Smooth muscle cell (in vitro differentiated cells): ENCODE results near the gene CDK14. TPM values are rescaled to one million over a fixed set of nuclear protein-coding genes. Genes with fewer than 3 reads are reported as not detected.
"Not testable (repeated sequence)": the region's sequence is repeated elsewhere in the genome, so short reads cannot be mapped to it uniquely, and the experiment has no call there.

Experiments used
- DNase-seq: peaks from one replicate; lab custom pipeline; 2025; ENCODE audit not compliant: unreplicated experiment; lab: John Stamatoyannopoulos, UW
- H2AFZ ChIP-seq: fragments of 200-600 bp; sonication (generic); 2 replicates; pipeline ENCODE4 v1.6.0; 2016; ENCODE audit warnings: antibody characterized with exemption, low read depth, mild to moderate bottlenecking
- H3F3A ChIP-seq: fragments of 200-600 bp; sonication (generic); 2 replicates; pipeline ENCODE4 v1.6.0; 2017; ENCODE audit warnings: antibody characterized with exemption, low read depth
- H3K27ac ChIP-seq: fragments of 200-600 bp; sonication (generic); 2 replicates; pipeline ENCODE4 v1.5.1; 2016; ENCODE audit warnings: low read depth, mild to moderate bottlenecking
- H3K27me3 ChIP-seq: fragments of 200-600 bp; sonication (generic); 2 replicates; pipeline ENCODE4 v1.6.1; 2016; ENCODE audit warnings: low read depth, mild to moderate bottlenecking
- H3K36me3 ChIP-seq: fragments of 200-600 bp; sonication (generic); 2 replicates; pipeline ENCODE4 v1.5.1; 2016; ENCODE audit warnings: low read depth
- H3K4me1 ChIP-seq: fragments of 200-600 bp; sonication (generic); 2 replicates; pipeline ENCODE4 v1.5.1; 2016; ENCODE audit warnings: low read depth
- H3K4me2 ChIP-seq: fragments of 200-600 bp; sonication (generic); 2 replicates; pipeline ENCODE4 v1.6.0; 2016; ENCODE audit warnings: mild to moderate bottlenecking
- H3K4me3 ChIP-seq: fragments of 200-600 bp; sonication (generic); 2 replicates; pipeline ENCODE4 v1.5.1; 2016; ENCODE audit warnings: mild to moderate bottlenecking
- H3K79me2 ChIP-seq: fragments of 200-600 bp; sonication (generic); 2 replicates; pipeline ENCODE4 v1.6.0; 2016; ENCODE audit warnings: low read depth, mild to moderate bottlenecking
- H3K9ac ChIP-seq: fragments of 200-600 bp; sonication (generic); 2 replicates; pipeline ENCODE4 v1.6.0; 2016; ENCODE audit warnings: low read depth
- H3K9me3 ChIP-seq: fragments of 200-600 bp; sonication (generic); replicated peaks from 2 replicates; pipeline ENCODE4 v1.5.1; 2016; ENCODE audit warnings: low read depth
- H4K20me1 ChIP-seq: fragments of 200-600 bp; sonication (generic); 2 replicates; pipeline ENCODE4 v1.6.0; 2016; ENCODE audit warnings: low read depth
- CTCF ChIP-seq: fragments of 200-600 bp; sonication (generic); IDR thresholded peaks from 2 replicates; pipeline ENCODE4 v1.5.1; 2017; ENCODE audit warnings: borderline replicate concordance, mild to moderate bottlenecking, antibody characterized with exemption; ENCODE audit not compliant: insufficient read depth, poor library complexity, severe bottlenecking
- WGBS: methylation state at CpG from one replicate; pipeline ENCODE4 v1.1.7; 2016; ENCODE audit warnings: low lambda C conversion rate; 5-methylcytosine and 5-hydroxymethylcytosine counted together
- polyA plus RNA-seq: library from polyadenylated mRNA; unstranded; fragments of >200 nt; fragmentation: Nextera tagmentation; extraction: Ambion mirVana; gene quantifications from 2 replicates; pipeline ENCODE4 v1.2.1, GENCODE V29; 2016
- total RNA-seq: library from RNA; depleted of rRNA; stranded (reverse); fragments of >200 nt; gene quantifications from 2 replicates; pipeline ENCODE4 v1.2.3, GENCODE V29; 2014

The CDK14 gene
- total and polyA plus RNA-seq, 2 experiments from 2014 or later, result 4.1 to 5.3 TPM

DNA sequence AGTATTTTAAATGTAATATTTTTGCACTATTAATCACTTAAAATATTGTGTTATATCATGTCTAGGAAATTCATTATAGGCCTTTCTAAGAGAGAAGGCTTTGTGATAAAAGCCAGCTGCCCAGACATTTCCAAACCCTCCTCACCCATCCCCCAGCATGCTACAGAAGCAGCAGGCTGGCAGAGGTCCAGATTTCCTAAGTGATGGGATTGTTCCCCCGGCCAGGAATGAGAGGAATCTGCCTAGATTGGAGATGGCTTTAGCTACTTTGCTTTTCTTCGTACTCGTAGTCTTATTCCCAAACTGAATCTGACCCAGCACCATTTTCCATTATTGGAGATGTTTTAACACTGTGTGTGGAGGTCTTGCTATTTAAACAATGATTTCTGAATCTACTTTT is 29.4 kb downstream of the CDK14 start:
- Histone ChIP-seq H3K27ac (peak overlapping the region; percentile 49), H2AFZ (no peak overlapping the region), H3K4me3 (peak overlapping the region; percentile 17), H3K9me3 (no peaks in the 10 kb centered on the region), H3F3A (no peaks in the 10 kb centered on the region), H3K4me2 (peak overlapping the region; percentile 65), H3K27me3 (no peaks in the 10 kb centered on the region), H3K36me3 (no peaks in the 10 kb centered on the region), H3K9ac (no peak overlapping the region), H3K79me2 (no peaks in the 10 kb centered on the region), H3K4me1 (peaks cover 51% of the 10 kb centered on the region), H4K20me1 (no peaks in the 10 kb centered on the region)
- 5% methylated on average over 3 of the region's 3 CpGs for WGBS
- DNase-seq, result no peak
- no peak for TF ChIP-seq CTCF

- Histone ChIP-seq H3K9me3 (no peaks in the 10 kb centered on the region), H4K20me1 (no peaks in the 10 kb centered on the region), H3K4me1 (peaks cover 51% of the 10 kb centered on the region), H2AFZ (no peak overlapping the region), H3K27ac (peak overlapping the region; percentile 49), H3K79me2 (no peaks in the 10 kb centered on the region), H3K4me3 (peak overlapping the region; percentile 17), H3K4me2 (peak overlapping the region; percentile 65), H3K36me3 (no peaks in the 10 kb centered on the region), H3K27me3 (no peaks in the 10 kb centered on the region), H3K9ac (no peak overlapping the region), H3F3A (no peaks in the 10 kb centered on the region)
- TF ChIP-seq CTCF, result no peak
- 35% methylated on average over 3 of the region's 3 CpGs for WGBS
- no peak for DNase-seq
Measured at GRCh38 chr7:90626013-90626412, 29.9 kb downstream of the CDK14 start.

DNA sequence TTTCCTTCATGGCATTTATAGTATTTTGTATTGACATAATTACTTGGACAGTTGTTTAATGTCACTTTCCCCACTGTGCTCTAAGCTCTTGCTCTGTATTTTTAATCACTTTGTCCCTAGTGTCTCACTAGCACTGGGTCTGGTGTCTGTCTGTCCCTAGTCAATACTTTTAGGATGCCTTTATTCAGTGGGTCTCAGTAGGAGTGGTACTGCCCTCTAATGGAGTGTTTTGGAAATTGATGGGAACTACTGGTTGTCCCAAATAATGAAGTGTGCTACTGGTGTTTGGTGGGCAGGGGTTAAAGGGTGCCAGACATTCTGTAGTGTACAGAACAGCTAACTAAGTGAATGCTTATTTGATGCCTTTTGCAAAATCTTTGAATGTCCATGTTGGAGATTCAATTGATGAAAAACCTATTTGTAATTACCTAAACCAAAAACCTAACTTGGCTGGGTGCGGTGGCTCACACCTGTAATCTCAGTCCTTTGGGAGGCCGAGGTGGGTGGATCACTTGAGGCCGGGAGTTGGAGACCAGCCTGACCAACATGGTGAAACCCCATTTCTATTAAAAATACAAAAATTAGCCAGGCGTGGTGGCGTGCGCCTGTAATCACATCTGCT is 33.3 kb downstream of the CDK14 start:
- WGBS, result 96% methylated on average over 6 of the region's 6 CpGs
- TF ChIP-seq CTCF, result peak; percentile 56
- H3F3A ChIP-seq, result no peaks in the 10 kb centered on the region
- H4K20me1 ChIP-seq, result no peaks in the 10 kb centered on the region
- H3K36me3 ChIP-seq, result no peaks in the 10 kb centered on the region
- no peaks in the 10 kb centered on the region for H3K79me2 ChIP-seq
- no peak overlapping the region for H2AFZ ChIP-seq
- H3K9me3 ChIP-seq, result no peaks in the 10 kb centered on the region
- peaks cover 21% of the 10 kb centered on the region for H3K4me1 ChIP-seq
- H3K9ac ChIP-seq, result no peak overlapping the region
- no peak for DNase-seq
- H3K4me3 ChIP-seq, result no peak overlapping the region
- no peak overlapping the region for H3K4me2 ChIP-seq
- H3K27me3 ChIP-seq, result no peaks in the 10 kb centered on the region
- no peak overlapping the region for H3K27ac ChIP-seq

DNA sequence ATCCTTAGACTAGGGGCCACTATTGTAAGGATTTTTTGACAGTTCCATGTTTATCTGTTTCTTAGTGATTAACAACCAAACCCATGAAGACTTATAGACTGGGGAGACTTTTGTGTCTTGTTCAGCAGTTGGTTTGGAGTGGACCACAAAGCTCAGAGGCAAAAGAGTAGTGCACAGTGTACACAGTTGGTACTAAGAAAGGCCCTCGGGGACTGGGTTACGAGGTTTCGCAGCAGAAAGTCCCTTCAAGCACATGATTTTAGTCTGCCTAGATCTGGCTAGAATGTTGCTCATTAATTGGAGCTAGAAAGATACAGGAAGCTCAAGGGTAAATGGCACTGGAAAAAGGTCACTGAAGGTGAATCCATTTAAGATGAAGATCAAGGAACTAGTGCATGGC is 35.4 kb downstream of the CDK14 start:
- no peaks in the 10 kb centered on the region for H4K20me1 ChIP-seq
- no peak overlapping the region for H3K9ac ChIP-seq
- no peak for DNase-seq
- no peaks in the 10 kb centered on the region for H3F3A ChIP-seq
- no peaks in the 10 kb centered on the region for H3K36me3 ChIP-seq
- H3K4me2 ChIP-seq, result no peak overlapping the region
- no peak overlapping the region for H2AFZ ChIP-seq
- no peaks in the 10 kb centered on the region for H3K79me2 ChIP-seq
- 93% methylated on average over 3 of the region's 3 CpGs for WGBS
- H3K4me1 ChIP-seq, result peaks cover under 1% of the 10 kb centered on the region
- TF ChIP-seq CTCF, result no peak
- H3K27me3 ChIP-seq, result no peaks in the 10 kb centered on the region
- no peak overlapping the region for H3K27ac ChIP-seq
- no peaks in the 10 kb centered on the region for H3K9me3 ChIP-seq
- no peak overlapping the region for H3K4me3 ChIP-seq

- not testable (repeated sequence) for H3K4me2 ChIP-seq, H3K27me3 ChIP-seq, H3K79me2 ChIP-seq, DNase-seq, H3K36me3 ChIP-seq, H3K4me3 ChIP-seq, H3K27ac ChIP-seq, H3K9me3 ChIP-seq, H3F3A ChIP-seq, H2AFZ ChIP-seq, H3K9ac ChIP-seq, H3K4me1 ChIP-seq, H4K20me1 ChIP-seq
- 81% methylated on average over 17 of the region's 17 CpGs for WGBS
Measured at GRCh38 chr7:90639683-90640082, 43.6 kb downstream of the CDK14 start.
